Suprapubic skin (tissue), 4 donors: ENCODE data around the gene PDE2A.

Source experiments
- CTCF ChIP-seq, 2 donors: fragments of 200-600 bp in 1 of 2; fragments of 450-650 bp in 1 of 2; sonication (generic) in 1 of 2; IDR thresholded peaks; one replicate each; pipeline ENCODE4 v1.5.1; 2016 to 2019; ENCODE audit warnings: antibody characterized with exemption in 2 of 2, mild to moderate bottlenecking in 1 of 2, moderate library complexity in 1 of 2
- POLR2A ChIP-seq, 2 donors: fragments of 450-650 bp; IDR thresholded peaks; one replicate each; pipeline ENCODE4 v1.6.1; 2017; ENCODE audit warnings: antibody characterized with exemption in 2 of 2, mild to moderate bottlenecking in 2 of 2, moderate library complexity in 2 of 2
- POLR2AphosphoS5 ChIP-seq, 3 donors: sonication (generic); formaldehyde crosslinking; IDR thresholded peaks; one replicate each; pipeline ENCODE4 v1.6.1; 2017; ENCODE audit warnings: antibody characterized with exemption in 3 of 3

DNA sequence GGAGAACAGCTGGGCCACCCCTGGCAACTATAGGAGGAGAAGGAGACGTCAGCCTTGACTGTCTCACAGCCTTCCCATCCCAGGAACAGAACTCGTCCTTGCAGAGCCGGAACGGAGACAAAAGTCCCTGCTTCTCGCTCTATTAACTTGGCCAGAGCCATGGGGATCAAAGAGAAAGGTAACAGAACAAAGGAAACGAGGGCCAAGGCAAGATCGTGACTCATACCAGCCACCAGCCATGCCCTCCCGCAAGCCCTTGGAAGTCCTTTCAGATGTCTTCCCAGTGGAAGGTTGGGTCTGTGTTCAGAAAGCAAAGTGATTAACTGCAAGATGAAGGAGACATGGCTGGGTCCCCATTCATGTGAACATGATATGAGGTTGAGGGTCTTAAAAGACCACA lies 64.7 kb downstream of the PDE2A start:
- TF ChIP-seq CTCF (IDR thresholded peaks at IDR 0.05) (no peak), POLR2A (IDR thresholded peaks at IDR 0.05) (no peak), POLR2AphosphoS5 (IDR thresholded peaks at IDR 0.05) (no peak)
